Mesenchymal stem cell (in vitro differentiated cells and primary cell): ENCODE results near the gene MYEOV.

Experiments used
- DNase-seq: peaks from one replicate; pipeline ENCODE4 v3.0.0-alpha.2; 2013
- H2AFZ ChIP-seq: one replicate; pipeline ENCODE4 v1.6.1; 2013; ENCODE audit warnings: low read depth, mild to moderate bottlenecking, control low read depth, inconsistent platforms, low read length, moderate library complexity
- H2AK5ac ChIP-seq: 2 replicates; pipeline ENCODE4 v1.6.1; 2013; ENCODE audit warnings: low read length, moderate library complexity, mild to moderate bottlenecking, inconsistent platforms; ENCODE audit not compliant: severe bottlenecking
- H2BK120ac ChIP-seq: one replicate; pipeline ENCODE4 v1.6.1; 2013; ENCODE audit warnings: low read depth, mild to moderate bottlenecking, inconsistent platforms, low read length, moderate library complexity
- H2BK12ac ChIP-seq, 2 experiments: one replicate each; pipeline ENCODE4 v1.6.1; 2013; ENCODE audit warnings: inconsistent platforms in 2 of 2, low read length in 2 of 2, mild to moderate bottlenecking in 2 of 2, moderate library complexity in 2 of 2, control low read depth in 1 of 2
- H2BK15ac ChIP-seq: one replicate; pipeline ENCODE4 v1.6.1; 2013; ENCODE audit warnings: mild to moderate bottlenecking, low read depth, inconsistent platforms; ENCODE audit not compliant: poor library complexity, severe bottlenecking
- H2BK5ac ChIP-seq: 2 replicates; pipeline ENCODE4 v1.6.1; 2013; ENCODE audit warnings: low read depth, mild to moderate bottlenecking, low read length, control low read depth, inconsistent platforms; ENCODE audit not compliant: poor library complexity, severe bottlenecking
- H3K14ac ChIP-seq, 2 experiments: one replicate each; pipeline ENCODE4 v1.6.1; 2013; ENCODE audit warnings: inconsistent platforms in 2 of 2, low read length in 2 of 2, control low read depth in 1 of 2, mild to moderate bottlenecking in 1 of 2, moderate library complexity in 1 of 2
- H3K18ac ChIP-seq, 2 experiments: one replicate each; pipeline ENCODE4 v1.6.1; 2013; ENCODE audit warnings: inconsistent platforms in 2 of 2, low read length in 2 of 2, control low read depth in 1 of 2, low read depth in 1 of 2, mild to moderate bottlenecking in 1 of 2
- H3K23ac ChIP-seq, 2 experiments: one replicate each; pipeline ENCODE4 v1.6.1; 2013; ENCODE audit warnings: inconsistent platforms in 2 of 2, low read length in 2 of 2, mild to moderate bottlenecking in 2 of 2, moderate library complexity in 2 of 2, control low read depth in 1 of 2
- H3K27ac ChIP-seq: 2 replicates; pipeline ENCODE4 v1.5.1; 2013; ENCODE audit warnings: mild to moderate bottlenecking, moderate library complexity, low read length, control low read depth, inconsistent platforms; ENCODE audit not compliant: poor library complexity, severe bottlenecking
- H3K27me3 ChIP-seq, 2 experiments: 2 replicates each; pipeline versions ENCODE4 v1.6.1 to v1.7.0; 2013; ENCODE audit warnings: low read length in 2 of 2, mild to moderate bottlenecking in 2 of 2, moderate library complexity in 2 of 2, control low read depth in 1 of 2, inconsistent platforms in 1 of 2; ENCODE audit not compliant: control insufficient read depth in 1 of 2, insufficient read depth in 1 of 2
- H3K36me3 ChIP-seq, 2 experiments: 2 replicates each; pipeline versions ENCODE4 v1.6.1 to v1.7.0; 2013; ENCODE audit warnings: low read length in 2 of 2, control low read depth in 1 of 2, inconsistent platforms in 1 of 2, low read depth in 1 of 2, mild to moderate bottlenecking in 1 of 2; ENCODE audit not compliant: insufficient read depth in 2 of 2, control insufficient read depth in 1 of 2
- H3K4ac ChIP-seq, 2 experiments: one replicate each; pipeline ENCODE4 v1.6.1; 2013; ENCODE audit warnings: inconsistent platforms in 2 of 2, low read length in 2 of 2, mild to moderate bottlenecking in 2 of 2, moderate library complexity in 2 of 2, control low read depth in 1 of 2, low read depth in 1 of 2
- H3K4me1 ChIP-seq: 2 replicates; pipeline ENCODE4 v1.6.1; 2013; ENCODE audit warnings: low read depth, low read length, control low read depth; ENCODE audit not compliant: control insufficient read depth, insufficient read depth
- H3K4me2 ChIP-seq: 2 replicates; pipeline ENCODE4 v1.6.1; 2013; ENCODE audit warnings: low read length, mild to moderate bottlenecking, inconsistent platforms; ENCODE audit not compliant: poor library complexity, severe bottlenecking
- H3K4me3 ChIP-seq, 2 experiments: 2 replicates each; pipeline versions ENCODE4 v1.5.1 to v1.7.0; 2013; ENCODE audit warnings: low read length in 2 of 2, mild to moderate bottlenecking in 2 of 2, control low read depth in 1 of 2, low read depth in 1 of 2; ENCODE audit not compliant: insufficient read depth in 1 of 2
- H3K79me1 ChIP-seq: replicated peaks from 2 replicates; pipeline ENCODE4 v1.6.1; 2013; ENCODE audit warnings: mild to moderate bottlenecking, control low read depth, low read length, inconsistent platforms; ENCODE audit not compliant: poor library complexity, severe bottlenecking
- H3K9ac ChIP-seq: 2 replicates; pipeline ENCODE4 v1.7.0; 2013; ENCODE audit warnings: mild to moderate bottlenecking, low read length, moderate library complexity
- H3K9me3 ChIP-seq: 2 replicates; pipeline ENCODE4 v1.7.0; 2013; ENCODE audit warnings: mild to moderate bottlenecking, low read length; ENCODE audit not compliant: control insufficient read depth
- H4K8ac ChIP-seq: one replicate; pipeline ENCODE4 v1.6.1; 2013; ENCODE audit warnings: inconsistent platforms, mild to moderate bottlenecking, low read length, moderate library complexity
- H4K91ac ChIP-seq: one replicate; pipeline ENCODE4 v1.6.1; 2013; ENCODE audit warnings: mild to moderate bottlenecking, low read length, inconsistent platforms
- WGBS: methylation state at CpG from one replicate; pipeline ENCODE4 v1.1.7; 2013; ENCODE audit warnings: mixed read lengths; 5-methylcytosine and 5-hydroxymethylcytosine counted together

Gene MYEOV

GRCh38 chr11:69297787-69298266 lies 3.9 kb downstream of the MYEOV start:
- Histone ChIP-seq H3K4me2 (no peak overlapping the region), H3K4me1 (peaks cover 56% of the 10 kb centered on the region)
- WGBS: 34% methylated on average over 13 of the region's 13 CpGs

DNA sequence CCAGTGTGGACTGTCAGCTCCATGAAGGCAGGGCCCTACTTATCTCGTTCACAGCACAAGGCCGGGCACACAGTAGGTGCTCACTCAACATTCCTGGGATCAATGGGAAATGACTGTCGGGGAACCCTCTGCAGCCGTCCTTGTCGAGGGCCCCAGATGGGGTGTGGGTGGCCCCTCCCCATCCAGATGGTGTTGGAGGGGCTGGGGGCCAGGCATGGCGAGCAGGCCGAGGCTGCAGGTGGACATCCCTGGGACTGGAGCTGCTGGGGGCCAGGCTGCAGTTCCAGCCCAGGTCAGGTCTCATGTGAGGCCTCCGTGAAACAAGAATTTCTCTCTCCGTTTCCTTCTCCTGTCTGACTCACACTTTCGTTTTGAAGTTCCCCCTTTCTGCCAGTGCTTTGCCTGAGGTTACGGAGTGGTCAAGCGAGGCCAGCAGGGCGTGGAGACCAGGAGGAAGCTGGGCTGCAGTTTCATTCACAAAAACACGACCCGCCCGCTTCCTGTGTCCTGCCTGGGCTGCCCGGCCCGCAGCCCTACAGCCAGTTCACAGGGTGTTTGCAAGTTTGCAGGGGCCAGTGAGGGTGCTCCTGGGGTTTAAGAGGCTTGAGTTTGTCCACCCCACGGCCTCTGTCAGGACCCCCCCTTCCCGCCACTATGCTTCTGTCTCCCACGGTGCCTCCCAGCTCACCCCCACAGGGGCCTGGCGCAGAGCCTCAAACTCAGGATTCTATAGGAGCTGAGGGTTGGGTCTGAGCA lies 4.5 kb downstream of the MYEOV start:
- WGBS: 11% methylated on average over 20 of the region's 22 CpGs
- peak overlapping the region in 1 of 2 experiments; percentile 45 for H3K4me3 ChIP-seq
- peak overlapping the region in 1 of 2 experiments; percentile 68 for H3K14ac ChIP-seq
- peak overlapping the region in 1 of 2 experiments; percentile 16 for H3K23ac ChIP-seq
- peak overlapping the region; percentile 86 to 92 for H3K4ac ChIP-seq
- peak overlapping the region; percentile 76 for H3K27ac ChIP-seq
- peak overlapping the region; percentile 92 to 96 for H2BK12ac ChIP-seq
- peak overlapping the region; percentile 20 for H2AFZ ChIP-seq
- H3K9ac ChIP-seq: peak overlapping the region; percentile 86
- H3K4me1 ChIP-seq: peaks cover 55% of the 10 kb centered on the region
- peaks cover 3% of the 10 kb centered on the region for H3K79me1 ChIP-seq
- peak overlapping the region; percentile 91 for H2BK15ac ChIP-seq
- H3K27me3 ChIP-seq: no peaks in the 10 kb centered on the region
- peak overlapping the region; percentile 39 for H3K4me2 ChIP-seq
- peak overlapping the region; percentile 99 for H4K91ac ChIP-seq
- peak overlapping the region; percentile 60 for H2BK5ac ChIP-seq
- peak overlapping the region; percentile 21 for H2AK5ac ChIP-seq
- peak overlapping the region; percentile 96 for H2BK120ac ChIP-seq
- peak overlapping the region; percentile 92 for H4K8ac ChIP-seq
- H3K36me3 ChIP-seq: no peaks in the 10 kb centered on the region
- H3K9me3 ChIP-seq: no peaks in the 10 kb centered on the region
- peak overlapping the region; percentile 60 to 98 for H3K18ac ChIP-seq
- peak; percentile 93 for DNase-seq

More at GRCh38 chr11:69297787-69298266, 3.9 kb downstream of the MYEOV start:
- Histone ChIP-seq H4K91ac (peak overlapping the region; percentile 99), H2BK12ac (peak overlapping the region; percentile 92 to 96), H2BK5ac (peak overlapping the region; percentile 60), H3K9ac (peak overlapping the region; percentile 86), H3K27me3 (no peaks in the 10 kb centered on the region), H2AFZ (no peak overlapping the region), H3K27ac (peak overlapping the region; percentile 76), H3K4me3 (peak overlapping the region in 1 of 2 experiments; percentile 45), H3K79me1 (peaks cover 3% of the 10 kb centered on the region), H4K8ac (peak overlapping the region; percentile 91), H2AK5ac (peak overlapping the region; percentile 21), H3K4ac (peak overlapping the region; percentile 86 to 92), H3K18ac (peak overlapping the region; percentile 60 to 98), H3K36me3 (no peaks in the 10 kb centered on the region), H3K9me3 (no peaks in the 10 kb centered on the region), H2BK15ac (peak overlapping the region; percentile 94), H3K14ac (peak overlapping the region in 1 of 2 experiments; percentile 68), H2BK120ac (peak overlapping the region; percentile 96), H3K23ac (peak overlapping the region in 1 of 2 experiments; percentile 10)
- no peak for DNase-seq

DNA sequence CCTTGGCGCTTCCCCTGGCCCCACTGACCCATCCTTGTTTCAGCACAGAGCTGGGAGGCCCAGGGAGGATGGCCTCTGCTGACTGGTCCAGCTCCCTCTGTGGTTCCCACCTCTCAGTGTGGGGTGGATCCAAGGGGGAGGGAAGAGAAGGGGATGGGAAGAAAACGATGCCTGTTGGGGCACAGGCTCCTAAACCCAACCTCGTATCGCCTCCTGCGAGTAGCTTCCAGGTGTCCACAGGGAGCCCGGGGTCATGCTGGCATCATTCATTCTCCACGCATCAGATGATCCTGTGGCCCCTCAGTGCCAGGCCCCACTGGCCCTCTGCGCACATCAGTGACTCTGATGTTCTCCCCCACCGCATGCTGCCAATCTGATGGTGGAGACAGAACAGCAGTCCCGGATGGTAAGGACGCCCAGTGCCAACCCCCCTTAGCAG lies 5.1 kb downstream of the MYEOV start:
- peaks cover 6% of the 10 kb centered on the region for H3K79me1 ChIP-seq
- peak overlapping the region; percentile 16 for H2AK5ac ChIP-seq
- peak overlapping the region; percentile 60 to 98 for H3K18ac ChIP-seq
- H3K4me2 ChIP-seq: peak overlapping the region; percentile 12
- H3K4me1 ChIP-seq: peaks cover 55% of the 10 kb centered on the region
- H4K91ac ChIP-seq: peak overlapping the region; percentile 98
- peak overlapping the region; percentile 86 for H3K9ac ChIP-seq
- H2BK12ac ChIP-seq: peak overlapping the region; percentile 92 to 96
- H2AFZ ChIP-seq: no peak overlapping the region
- peak overlapping the region in 1 of 2 experiments; percentile 45 for H3K4me3 ChIP-seq
- WGBS: 81% methylated on average over 11 of the region's 11 CpGs
- no peak overlapping the region for H3K23ac ChIP-seq
- H3K4ac ChIP-seq: peak overlapping the region; percentile 80 to 92
- no peaks in the 10 kb centered on the region for H3K27me3 ChIP-seq
- H2BK120ac ChIP-seq: peak overlapping the region; percentile 58
- H4K8ac ChIP-seq: peak overlapping the region; percentile 92
- peak overlapping the region; percentile 54 for H2BK5ac ChIP-seq
- DNase-seq: peak; percentile 50
- peak overlapping the region; percentile 91 for H2BK15ac ChIP-seq
- H3K14ac ChIP-seq: peak overlapping the region in 1 of 2 experiments; percentile 5
- peak overlapping the region; percentile 76 for H3K27ac ChIP-seq
- H3K36me3 ChIP-seq: no peaks in the 10 kb centered on the region
- H3K9me3 ChIP-seq: no peaks in the 10 kb centered on the region

GRCh38 chr11:69299572-69299971 lies 5.6 kb downstream of the MYEOV start:
- H3K4ac ChIP-seq: peak overlapping the region; percentile 76 to 92
- peaks cover 7% of the 10 kb centered on the region for H3K79me1 ChIP-seq
- no peaks in the 10 kb centered on the region for H3K9me3 ChIP-seq
- H2AK5ac ChIP-seq: peak overlapping the region; percentile 16
- H3K14ac ChIP-seq: peak overlapping the region in 1 of 2 experiments; percentile 5
- H3K9ac ChIP-seq: peak overlapping the region; percentile 86
- no peaks in the 10 kb centered on the region for H3K27me3 ChIP-seq
- DNase-seq: no peak
- peak overlapping the region; percentile 92 for H4K8ac ChIP-seq
- no peak overlapping the region for H2AFZ ChIP-seq
- peaks cover 0 to 3% of the 10 kb centered on the region in 2 experiments for H3K36me3 ChIP-seq
- H3K18ac ChIP-seq: peak overlapping the region; percentile 60 to 98
- H4K91ac ChIP-seq: peak overlapping the region; percentile 98
- peak overlapping the region in 1 of 2 experiments; percentile 45 for H3K4me3 ChIP-seq
- no peak overlapping the region for H3K23ac ChIP-seq
- 78% methylated on average over 8 of the region's 8 CpGs for WGBS
- no peak overlapping the region for H2BK5ac ChIP-seq
- H2BK120ac ChIP-seq: peak overlapping the region; percentile 58
- H2BK15ac ChIP-seq: peak overlapping the region; percentile 91
- H3K4me1 ChIP-seq: peaks cover 55% of the 10 kb centered on the region
- peak overlapping the region; percentile 76 for H3K27ac ChIP-seq
- H2BK12ac ChIP-seq: peak overlapping the region; percentile 92 to 96
- no peak overlapping the region for H3K4me2 ChIP-seq
